Activated CD4-positive, CD25-positive, alpha-beta regulatory T cell treated with anti-CD3 and anti-CD28 coated beads, Interleukin-2, amount 50 U/mL, for 72 hours (primary cell): ENCODE data around the gene ANO6.
"Not testable (repeated sequence)": the region's sequence is repeated elsewhere in the genome, so short reads cannot be mapped to it uniquely, and the experiment has no call there.

Experiments
- DNase-seq: peaks from one replicate; pipeline ENCODE4 v3.0.0; 2021

ANO6 gene, protein sequence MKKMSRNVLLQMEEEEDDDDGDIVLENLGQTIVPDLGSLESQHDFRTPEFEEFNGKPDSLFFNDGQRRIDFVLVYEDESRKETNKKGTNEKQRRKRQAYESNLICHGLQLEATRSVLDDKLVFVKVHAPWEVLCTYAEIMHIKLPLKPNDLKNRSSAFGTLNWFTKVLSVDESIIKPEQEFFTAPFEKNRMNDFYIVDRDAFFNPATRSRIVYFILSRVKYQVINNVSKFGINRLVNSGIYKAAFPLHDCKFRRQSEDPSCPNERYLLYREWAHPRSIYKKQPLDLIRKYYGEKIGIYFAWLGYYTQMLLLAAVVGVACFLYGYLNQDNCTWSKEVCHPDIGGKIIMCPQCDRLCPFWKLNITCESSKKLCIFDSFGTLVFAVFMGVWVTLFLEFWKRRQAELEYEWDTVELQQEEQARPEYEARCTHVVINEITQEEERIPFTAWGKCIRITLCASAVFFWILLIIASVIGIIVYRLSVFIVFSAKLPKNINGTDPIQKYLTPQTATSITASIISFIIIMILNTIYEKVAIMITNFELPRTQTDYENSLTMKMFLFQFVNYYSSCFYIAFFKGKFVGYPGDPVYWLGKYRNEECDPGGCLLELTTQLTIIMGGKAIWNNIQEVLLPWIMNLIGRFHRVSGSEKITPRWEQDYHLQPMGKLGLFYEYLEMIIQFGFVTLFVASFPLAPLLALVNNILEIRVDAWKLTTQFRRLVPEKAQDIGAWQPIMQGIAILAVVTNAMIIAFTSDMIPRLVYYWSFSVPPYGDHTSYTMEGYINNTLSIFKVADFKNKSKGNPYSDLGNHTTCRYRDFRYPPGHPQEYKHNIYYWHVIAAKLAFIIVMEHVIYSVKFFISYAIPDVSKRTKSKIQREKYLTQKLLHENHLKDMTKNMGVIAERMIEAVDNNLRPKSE

DNA sequence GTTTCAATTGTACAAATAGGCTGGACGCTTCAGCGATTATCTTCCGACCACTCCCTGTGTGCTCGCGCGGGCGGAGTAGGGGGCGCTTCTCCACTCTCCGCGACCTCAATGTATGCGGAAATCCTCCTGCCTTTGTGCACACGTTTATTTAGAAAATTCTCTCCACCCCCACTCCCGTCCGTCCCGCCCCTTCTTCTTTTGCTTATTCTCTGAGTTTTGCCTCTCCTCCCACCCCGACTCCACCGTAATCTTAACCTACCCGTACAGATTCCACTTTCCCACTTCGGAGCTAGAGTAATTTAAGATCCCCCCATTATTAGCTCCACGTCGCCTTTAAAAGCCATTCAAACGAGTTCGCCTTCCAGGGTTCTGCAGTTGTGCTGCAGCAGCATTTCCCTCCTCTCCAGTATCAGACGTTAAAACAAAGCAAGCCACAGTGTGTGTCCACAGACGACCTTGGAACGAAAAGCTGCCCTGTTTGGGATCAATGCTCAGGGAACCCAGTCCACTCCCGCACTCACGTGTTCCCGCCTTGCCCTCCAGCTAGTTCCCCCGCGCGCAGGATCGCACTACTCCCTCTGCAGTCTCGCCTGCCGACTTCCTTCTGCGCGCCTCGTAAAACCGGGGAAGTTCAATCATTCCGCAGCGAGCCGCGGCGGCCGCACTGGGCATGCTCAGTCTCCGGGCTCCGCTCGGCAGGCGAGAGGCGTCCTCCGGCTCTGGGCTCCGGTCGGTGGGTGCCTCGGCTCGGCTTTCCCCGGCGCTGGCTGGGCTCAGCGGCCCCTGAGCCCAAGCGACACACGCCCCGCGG is at the start of gene ANO6:
Gene ANO6 (plus strand): TSS at position 677 of the 811 bp plus-strand sequence. CDS start 227 bp downstream, outside the sequence.
- DNase-seq, result peak; percentile 74

DNA sequence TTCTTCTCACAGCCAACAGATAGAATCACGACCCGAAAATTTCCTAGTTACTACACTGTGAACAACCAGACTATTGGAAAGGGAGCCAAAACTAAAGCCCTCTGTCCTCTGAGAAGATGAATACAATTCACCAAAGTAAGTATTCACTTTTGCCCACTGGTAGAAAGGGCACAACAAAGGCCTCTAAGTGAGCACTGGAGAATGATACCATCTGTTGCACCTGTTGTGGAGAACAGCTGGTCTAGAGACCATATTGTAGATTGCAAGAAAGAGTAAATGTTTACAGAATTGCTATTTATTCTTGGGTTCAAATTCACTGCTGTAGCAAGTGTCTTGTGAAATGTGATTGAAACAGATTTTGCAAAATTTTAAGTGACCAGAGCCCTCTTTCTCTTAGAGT is 46.9 kb upstream of the ANO6 start:
- DNase-seq, result no peak

DNA sequence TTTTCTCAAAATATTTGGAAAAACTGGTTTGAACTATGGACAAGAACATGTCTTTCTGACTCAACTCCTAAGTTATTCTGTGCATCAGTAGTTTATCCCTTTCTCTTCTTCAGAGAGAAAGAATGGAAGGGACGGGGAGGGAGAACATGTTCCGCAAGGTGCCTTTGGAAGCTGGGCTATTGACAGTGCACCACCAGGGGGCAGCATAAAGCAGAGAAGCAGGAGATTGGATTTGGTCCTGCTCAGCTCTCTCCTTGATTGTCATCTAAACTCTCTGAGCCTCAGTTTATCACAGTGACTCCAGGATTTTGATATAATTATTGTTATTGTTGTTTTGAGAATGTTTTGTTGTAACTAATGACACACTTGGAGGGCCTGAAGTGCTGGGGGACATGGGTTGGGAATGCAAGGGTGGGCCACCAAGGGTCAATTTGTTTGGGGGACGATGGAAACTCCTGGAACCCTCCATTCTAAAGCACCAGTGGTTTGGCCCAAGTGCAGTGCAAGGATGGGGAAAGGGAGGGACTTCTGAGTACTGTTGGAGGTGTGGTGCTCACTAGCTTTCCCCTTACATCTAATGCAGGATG is 45.3 kb upstream of the ANO6 start:
- peak; percentile 79 for DNase-seq

DNA sequence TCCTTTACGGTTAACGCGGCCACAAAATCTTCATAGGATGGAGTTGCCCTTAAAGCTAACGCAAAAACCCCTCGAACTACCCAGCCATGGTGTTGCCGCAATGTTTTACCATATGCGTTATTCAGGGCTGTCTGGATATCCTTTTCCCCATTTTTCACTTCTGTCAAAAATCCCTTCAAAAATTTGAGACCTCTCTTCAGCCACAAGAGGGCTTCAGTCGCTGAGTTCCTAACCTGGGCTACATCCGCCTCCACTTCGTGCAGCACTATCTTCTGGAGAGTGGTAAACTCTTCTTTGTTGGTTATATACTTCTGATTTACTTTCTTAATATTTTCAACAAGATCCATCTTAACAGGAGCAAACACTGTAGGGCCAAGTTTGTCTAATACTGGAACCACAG is 42.6 kb upstream of the ANO6 start:
- DNase-seq, result not testable (repeated sequence)

DNA sequence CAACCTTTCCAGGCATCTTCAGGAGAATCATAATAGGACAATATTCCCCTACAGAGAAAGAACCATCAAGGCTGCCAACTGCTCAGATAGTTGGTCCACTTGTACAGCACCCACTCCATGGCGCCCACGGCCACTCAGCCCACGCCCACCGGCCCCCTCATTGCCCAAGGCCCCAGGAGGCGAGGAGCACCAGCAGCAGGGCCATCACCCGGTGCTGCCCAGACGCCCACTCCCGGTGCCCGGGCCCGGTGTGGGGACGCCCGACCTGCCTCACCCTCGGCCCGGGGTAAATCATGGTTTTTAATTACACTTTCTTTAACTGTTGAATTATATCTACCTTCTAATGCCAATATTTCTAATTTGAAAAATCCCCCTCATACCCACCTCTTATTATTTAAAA is 41.3 kb upstream of the ANO6 start:
- DNase-seq, result no peak

DNA sequence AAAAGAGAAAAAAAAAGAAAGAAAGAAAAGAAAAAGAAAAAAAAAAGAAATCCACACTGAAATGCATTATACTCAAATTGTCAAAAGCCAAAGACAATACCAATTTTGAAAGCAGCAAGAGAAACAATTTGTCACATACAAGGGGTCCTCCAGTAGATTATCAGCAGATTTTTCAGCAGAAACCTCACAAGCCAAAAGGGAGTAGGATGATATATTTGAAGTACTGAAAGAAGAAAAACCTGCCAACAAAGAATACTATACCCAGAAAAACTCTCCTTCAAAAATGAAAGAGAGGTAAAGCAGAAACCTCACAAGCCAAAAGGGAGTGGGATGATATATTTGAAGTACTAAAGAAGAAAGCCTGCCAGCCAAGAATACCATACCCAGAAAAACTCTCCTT is 37.1 kb upstream of the ANO6 start:
- DNase-seq, result no peak

DNA sequence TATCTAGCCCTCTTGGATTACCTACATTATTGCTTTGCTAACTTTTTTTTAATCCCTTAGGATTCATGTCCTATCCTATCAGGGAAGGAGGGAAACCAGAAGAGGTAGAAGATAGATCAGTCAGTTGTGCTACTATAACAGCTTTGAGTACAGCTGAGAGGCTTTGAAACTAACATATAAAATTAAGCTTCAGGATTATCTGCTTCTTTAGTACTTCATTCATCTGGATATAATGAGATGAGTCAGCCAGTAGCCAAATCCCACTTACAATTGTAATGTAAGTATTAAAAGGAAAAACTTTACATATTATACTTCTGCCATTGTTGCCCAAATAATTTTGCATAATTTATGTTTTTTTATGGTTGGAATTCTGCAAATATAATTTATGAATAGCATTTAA is 33.4 kb upstream of the ANO6 start:
- DNase-seq, result no peak

DNA sequence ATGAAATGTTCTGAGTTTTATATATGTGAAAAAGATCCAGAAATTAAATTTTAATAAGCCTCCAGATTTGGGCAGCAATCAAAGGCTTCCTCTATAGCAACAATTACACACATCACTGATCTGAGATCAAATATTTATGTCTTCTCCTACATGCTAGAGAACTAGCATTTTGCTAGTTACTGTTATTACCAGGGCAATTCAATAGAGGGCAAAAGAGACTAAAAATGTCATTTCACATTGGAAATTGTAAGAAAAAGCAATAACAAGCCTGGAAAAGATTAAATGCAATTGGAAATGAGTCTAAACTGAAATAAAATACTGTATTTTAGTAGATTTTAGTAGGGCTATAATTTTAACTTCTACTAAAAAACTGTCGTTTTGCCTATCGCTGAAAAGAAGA is 32.6 kb upstream of the ANO6 start:
- DNase-seq, result no peak

DNA sequence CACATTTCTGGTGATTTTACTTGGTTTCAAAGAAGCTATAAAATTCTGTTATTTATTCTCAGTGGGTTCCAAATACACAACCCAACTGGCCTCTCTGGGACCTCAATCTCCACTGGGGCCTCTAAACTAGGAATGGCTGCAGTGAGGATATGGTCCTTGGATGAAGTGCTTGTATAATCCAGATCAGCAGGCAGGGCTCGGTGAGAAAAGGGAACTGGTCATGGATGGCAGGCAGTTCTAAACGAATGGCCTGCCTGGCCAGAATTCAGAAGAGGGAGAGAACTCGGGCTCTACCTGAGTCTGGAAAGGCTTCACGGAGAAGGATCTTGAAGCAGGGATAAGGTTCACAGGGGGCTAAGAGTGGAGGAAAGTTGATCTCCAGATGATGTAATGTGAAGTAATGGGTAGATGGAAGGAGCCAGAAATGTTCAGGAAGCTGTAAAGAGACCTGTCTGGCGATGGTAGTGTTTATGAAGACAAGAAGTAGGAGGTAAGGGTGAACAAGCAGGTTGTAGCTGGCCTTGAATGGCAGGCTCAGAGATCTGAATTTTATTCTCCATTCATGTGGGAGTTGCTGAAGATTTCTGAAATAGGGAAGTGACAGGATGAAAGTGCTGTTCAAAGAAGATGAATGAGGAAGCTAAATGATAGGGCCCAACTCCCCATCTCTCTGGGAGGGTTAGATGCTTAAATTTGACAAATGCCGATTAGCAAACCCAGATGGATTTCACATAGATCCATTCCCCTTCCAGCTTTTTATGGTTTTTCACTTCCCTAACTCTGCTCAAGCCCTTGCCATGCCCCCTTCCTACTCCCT is 31.5 kb upstream of the ANO6 start:
- DNase-seq, result no peak

DNA sequence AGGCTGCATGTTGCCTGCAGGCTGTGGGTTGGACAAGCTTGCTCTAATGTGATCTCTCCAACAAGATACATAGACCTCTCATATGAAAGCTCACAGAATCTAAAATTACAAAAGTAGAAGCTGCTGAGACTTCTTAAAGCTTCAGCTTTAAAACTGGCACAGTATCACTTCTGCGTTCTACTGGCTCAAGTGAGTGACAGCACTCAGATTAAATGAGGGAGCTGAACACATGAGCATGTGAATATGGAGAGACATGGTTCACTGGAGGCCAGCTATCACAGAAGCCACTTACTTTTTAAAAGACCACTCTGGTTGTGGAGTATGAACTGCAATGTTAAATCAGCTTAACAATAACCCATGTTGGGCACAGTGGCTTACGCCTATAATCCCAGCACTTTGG is 29.1 kb upstream of the ANO6 start:
- no peak for DNase-seq

DNA sequence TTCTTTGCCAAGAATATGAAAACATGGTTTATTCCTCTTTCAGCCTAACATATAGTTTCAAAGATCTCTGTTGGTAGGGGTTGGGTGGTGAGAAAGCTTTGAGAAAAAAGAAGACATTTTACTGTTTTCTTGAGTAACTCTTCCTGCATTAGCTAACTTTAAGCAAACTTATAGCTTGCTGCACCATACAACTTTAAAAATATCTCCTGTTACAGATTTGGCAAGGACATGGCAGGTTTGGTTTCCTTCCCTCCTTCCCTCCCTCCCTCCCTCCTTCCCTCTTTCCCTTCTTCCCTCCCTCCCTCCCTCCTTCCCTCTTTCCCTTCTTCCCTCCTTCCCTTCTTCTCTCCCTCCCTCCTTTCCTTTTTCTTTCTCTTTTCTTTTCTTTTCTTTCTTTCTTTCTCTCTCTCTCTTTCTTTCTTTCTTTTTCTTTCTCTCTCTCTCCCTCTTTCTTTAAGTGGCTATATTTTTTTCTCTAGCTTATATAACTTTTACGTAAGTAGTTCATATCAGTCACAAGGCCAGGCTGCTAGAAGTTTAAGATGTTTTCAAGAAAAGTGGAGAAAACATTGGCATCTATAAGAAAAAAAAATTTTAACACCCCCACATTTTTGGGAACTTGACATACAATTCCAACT is 26.0 kb upstream of the ANO6 start:
- DNase-seq, result no peak

DNA sequence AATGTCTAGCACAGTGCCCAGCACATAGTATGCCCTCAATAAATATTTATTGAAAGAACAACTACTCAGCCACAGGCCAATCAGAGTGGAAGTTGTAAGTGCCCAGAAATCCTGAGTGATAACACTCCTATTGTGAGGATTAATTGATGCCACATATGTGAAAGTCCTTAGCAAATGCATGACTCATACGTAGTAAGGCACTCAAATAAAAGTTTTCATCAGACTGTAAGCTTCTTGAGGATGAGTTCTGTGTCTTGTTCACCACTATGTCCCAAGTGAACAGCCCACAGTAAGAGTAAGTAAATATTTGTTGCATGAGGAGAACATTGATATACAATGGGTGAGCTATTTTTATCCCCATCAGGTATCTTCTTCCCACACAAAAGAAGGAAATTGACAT is 24.7 kb upstream of the ANO6 start:
- no peak for DNase-seq

DNA sequence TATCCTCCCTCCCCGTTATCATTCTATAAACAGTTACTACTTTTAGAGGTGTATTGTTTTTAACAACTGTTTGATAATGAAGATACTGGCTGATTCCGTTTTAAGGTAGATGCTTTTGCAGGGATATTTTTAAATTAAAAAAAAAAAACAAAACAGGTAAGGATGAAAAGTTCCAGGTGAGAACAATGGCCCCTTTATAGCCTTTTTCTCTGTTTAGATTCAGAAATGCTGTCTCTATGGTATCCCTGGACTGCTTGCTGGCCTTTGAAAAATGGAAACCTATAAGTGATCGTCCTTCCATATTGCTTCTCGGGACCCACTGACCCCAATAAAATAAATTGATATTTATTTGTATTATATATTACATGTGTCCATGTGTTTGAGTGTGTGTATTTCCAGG is 23.2 kb upstream of the ANO6 start:
- DNase-seq, result no peak

DNA sequence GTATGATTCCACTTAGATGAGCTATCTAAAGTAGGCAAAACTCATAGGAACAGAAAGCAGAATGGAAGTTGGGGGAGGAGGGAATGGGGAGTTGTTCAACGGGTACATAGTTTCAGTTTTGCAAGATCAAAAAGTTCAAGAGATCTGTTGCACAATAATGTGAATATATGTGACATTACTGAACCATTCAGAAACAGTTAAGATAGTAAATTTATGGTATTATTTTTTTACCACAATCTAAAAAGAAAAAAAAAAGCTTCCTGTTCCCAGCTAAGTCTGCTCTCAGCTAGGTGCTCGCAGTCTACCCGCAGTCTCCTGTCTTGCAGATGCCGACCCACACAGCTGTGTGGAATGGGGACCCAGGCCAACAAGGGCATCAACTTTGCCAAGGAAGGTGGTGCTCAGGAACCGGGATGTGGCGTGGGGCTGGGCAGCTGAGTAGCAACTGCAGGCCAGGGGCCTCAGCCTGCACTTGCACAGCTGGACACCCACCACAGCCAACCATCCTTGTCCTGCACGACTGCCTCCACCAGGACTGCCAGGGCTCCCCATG is 15.3 kb upstream of the ANO6 start:
- no peak for DNase-seq

DNA sequence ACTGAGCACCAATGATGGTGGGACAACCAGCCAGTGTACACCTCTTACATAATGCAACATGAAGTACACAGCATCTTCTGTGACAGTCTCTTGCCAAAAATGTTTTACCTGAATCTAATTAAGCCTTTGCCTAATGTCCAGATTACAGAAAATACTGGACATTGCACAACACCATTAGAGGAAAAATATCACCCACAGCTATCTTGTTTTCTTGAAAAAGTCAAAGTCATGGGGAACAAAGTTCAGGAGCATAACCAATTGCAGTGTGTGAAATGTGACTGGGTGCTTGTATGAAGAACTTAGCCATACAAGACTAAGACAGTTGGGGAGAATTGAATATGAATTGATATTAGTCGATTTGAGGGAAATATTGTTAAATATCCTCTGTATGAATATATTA is 12.1 kb upstream of the ANO6 start:
- DNase-seq, result no peak

DNA sequence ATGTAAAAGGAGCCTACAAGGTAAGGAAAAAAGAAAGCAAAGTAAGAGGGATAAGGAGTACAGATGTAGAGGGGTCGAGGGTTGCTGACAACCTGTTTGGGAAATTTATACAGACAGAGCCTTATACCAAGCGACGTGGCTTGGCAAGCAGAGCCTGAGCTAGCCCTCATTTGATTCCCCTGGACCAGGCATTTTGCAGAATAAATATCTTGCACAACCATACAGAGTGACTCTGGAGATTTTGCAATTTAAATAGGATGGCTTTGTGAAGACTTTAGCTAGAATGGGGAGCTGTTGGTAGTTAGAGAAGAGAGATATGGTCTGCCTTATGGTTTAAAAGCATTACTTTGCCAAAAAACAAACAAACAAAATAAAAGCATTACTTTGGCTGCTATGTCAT is 11.1 kb upstream of the ANO6 start:
- no peak for DNase-seq

DNA sequence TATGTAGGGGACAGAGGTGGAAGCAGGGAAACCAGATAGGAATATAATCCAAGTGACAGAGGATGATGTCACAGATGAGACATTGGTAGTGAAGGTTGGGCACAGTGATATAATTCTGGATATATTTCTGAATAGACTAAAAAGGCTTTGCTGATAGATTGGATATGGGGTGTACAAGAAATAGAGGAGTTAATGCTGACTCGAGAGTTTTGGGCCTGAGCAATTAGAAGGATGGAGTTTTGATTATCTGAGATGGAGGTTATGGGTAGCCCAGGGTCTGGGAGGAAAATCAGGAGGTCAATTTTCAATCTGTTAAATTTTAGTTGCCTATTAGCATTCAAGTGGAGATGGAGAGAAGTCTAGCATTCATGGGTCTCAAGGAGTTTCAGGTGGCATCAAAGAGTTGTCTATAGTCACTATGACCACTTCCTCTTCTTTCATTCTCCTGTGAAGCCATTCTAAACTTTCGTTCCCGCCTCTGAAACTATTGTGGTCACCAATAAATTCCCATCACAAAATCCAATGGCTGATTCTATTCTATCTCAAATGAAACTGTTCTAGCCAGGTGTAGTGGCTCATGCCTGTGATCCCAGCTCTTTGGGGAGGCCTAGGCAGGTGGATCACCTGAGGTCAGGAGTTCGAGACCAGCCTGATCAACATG is 10.6 kb upstream of the ANO6 start:
- DNase-seq, result no peak

DNA sequence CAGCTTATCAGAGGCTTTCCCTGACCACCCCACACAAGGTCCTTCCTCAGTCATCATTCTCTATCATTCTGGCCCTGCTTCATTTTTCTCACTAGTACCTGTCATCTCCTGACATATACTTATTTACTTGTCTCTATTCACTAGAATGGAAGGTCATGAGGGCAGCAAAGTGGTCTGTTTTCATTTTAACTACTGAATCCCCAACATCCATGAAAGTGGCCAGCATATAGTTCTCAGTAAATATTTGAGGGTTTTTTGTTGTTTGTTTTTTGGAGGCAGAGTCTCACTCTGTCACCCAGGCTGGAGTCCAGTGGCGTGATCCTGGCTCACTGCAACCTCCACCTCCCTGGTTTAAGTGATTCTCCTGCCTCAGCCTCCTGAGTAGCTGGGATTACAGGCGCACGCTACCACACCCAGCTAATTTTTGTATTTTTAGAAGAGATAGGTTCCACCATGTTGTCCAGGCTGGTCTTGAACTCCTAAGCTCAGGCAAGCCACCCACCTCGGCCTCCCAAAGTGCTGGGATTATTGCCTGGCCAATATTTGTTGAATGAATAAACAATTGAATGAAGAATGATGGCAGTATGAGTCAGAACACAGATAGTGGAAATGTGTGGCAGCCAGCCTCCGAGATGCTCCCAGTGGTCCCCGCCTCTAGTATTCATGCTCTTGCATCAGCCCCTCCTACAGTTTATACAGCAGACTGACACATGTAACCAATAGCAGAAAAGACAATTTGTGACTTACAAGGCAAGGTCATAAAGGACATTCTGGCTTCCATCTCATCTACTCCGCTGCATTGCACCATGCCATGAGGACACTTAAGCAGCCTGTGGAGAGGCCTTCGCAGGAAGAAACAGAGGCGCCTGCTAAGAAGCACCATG is 7.0 kb upstream of the ANO6 start:
- no peak for DNase-seq

DNA sequence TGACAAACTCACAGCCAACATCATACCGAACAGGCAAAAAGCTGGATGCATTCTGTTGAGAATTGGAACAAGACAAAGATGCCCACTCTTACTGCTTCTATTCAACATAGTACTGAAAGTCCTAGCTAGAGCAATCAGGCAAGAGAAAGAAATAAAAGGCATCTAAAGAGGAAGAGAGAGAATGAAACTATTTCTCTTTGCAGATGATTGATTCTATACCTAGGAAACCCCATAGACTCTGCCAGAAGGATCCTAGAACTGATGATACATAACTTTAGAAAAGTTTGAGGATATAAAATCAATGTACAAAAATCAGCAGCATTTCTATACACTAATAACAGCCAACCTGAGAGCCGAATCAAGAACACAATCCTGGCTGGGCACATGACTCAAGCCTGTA is 6.1 kb upstream of the ANO6 start:
- no peak for DNase-seq

DNA sequence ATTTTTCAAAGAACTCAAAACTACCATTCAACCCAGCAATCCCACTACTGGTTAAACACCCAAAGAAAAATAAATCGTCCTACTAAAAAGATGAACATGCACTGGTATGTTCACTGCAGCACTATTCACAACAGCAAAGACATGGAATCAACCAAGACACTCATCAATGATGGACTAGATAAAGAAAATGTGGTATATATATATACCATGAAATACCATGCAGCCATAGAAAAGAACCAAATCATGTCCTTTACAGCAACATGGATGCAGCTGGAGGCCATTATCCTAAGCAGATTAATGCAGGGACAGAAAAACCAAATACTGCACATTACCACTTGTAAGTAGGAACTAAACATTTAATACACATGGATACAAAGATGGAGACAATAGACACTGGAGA is 3.8 kb upstream of the ANO6 start:
- DNase-seq, result no peak
